Fibroblast of lung (primary cell): ENCODE results near the gene VGLL3. TPM values are rescaled to one million over a fixed set of nuclear protein-coding genes. Genes with fewer than 3 reads are reported as not detected.

ENCODE experiments used
- DNase-seq, 2 donors: peaks; one replicate each; pipeline versions ENCODE4 v3.0.0 to v3.0.0-alpha.2; 2010; ENCODE audit warnings: low read depth in 2 of 2
- H2AFZ ChIP-seq: 2 replicates; pipeline ENCODE4 v1.5.1; 2012; ENCODE audit warnings: low read length, control low read depth, inconsistent platforms
- H3K27ac ChIP-seq: 2 replicates; pipeline ENCODE4 v1.5.1; 2011; ENCODE audit warnings: low read length, control low read depth; ENCODE audit not compliant: insufficient read depth
- H3K27me3 ChIP-seq: 2 replicates; pipeline ENCODE4 v1.5.1; 2011; ENCODE audit warnings: mild to moderate bottlenecking, low read length; ENCODE audit not compliant: control insufficient read depth, insufficient read depth
- H3K36me3 ChIP-seq: 2 replicates; pipeline ENCODE4 v1.5.1; 2011; ENCODE audit warnings: low read length; ENCODE audit not compliant: control insufficient read depth, insufficient read depth
- H3K4me1 ChIP-seq: 2 replicates; pipeline ENCODE4 v1.5.1; 2011; ENCODE audit warnings: low read length; ENCODE audit not compliant: control insufficient read depth, insufficient read depth; ENCODE audit errors: extremely low read depth
- H3K4me2 ChIP-seq: 2 replicates; pipeline ENCODE4 v1.5.1; 2011; ENCODE audit warnings: low read length, control low read depth; ENCODE audit not compliant: insufficient read depth; ENCODE audit errors: extremely low read depth
- H3K4me3 ChIP-seq, 4 experiments: fragments of 200-600 bp in 1 of 4; sonication (generic) in 1 of 4; replicated peaks in 1 of 4; 2 replicates each; pipeline ENCODE4 v1.5.1; 2011 to 2016; ENCODE audit warnings: low read length in 4 of 4, low read depth in 3 of 4, mild to moderate bottlenecking in 3 of 4, control low read depth in 2 of 4, inconsistent platforms in 1 of 4, mixed read lengths in 1 of 4; ENCODE audit not compliant: insufficient read depth in 1 of 4; ENCODE audit errors: control extremely low read depth in 1 of 4
- H3K79me2 ChIP-seq: 2 replicates; pipeline ENCODE4 v1.5.1; 2012; ENCODE audit warnings: mild to moderate bottlenecking, low read length, inconsistent platforms; ENCODE audit not compliant: control insufficient read depth, insufficient read depth
- H3K9ac ChIP-seq: 2 replicates; pipeline ENCODE4 v1.5.1; 2011; ENCODE audit warnings: mild to moderate bottlenecking, low read length, control low read depth; ENCODE audit not compliant: insufficient read depth
- H3K9me3 ChIP-seq: 2 replicates; pipeline ENCODE4 v1.5.1; 2012; ENCODE audit warnings: low read depth, low read length; ENCODE audit not compliant: control insufficient read depth, insufficient read depth
- H4K20me1 ChIP-seq: 2 replicates; pipeline ENCODE4 v1.5.1; 2011; ENCODE audit warnings: low read length; ENCODE audit not compliant: control insufficient read depth, insufficient read depth; ENCODE audit errors: extremely low read depth
- CTCF ChIP-seq, 2 donors: IDR thresholded peaks in 1 of 2; conservative IDR thresholded peaks in 1 of 2; 1 replicate in 1 of 2; 2 replicates in 1 of 2; pipeline ENCODE4 v1.5.1; 2011 to 2012; ENCODE audit warnings: low read length in 2 of 2, control low read depth in 1 of 2, inconsistent platforms in 1 of 2, low read depth in 1 of 2, mild to moderate bottlenecking in 1 of 2
- EZH2 ChIP-seq: IDR thresholded peaks from 2 replicates; pipeline ENCODE4 v1.5.1; 2012; ENCODE audit warnings: low read length, control low read depth, mild to moderate bottlenecking; ENCODE audit errors: missing control alignments
- polyA plus RNA-seq, 2 donors: library from polyadenylated mRNA; depleted of rRNA in 1 of 2; stranded (reverse) in 1 of 2; unstranded in 1 of 2; fragments of >200 nt; gene quantifications; 2 replicates each; pipeline ENCODE4 v1.2.1, GENCODE V29; 2011 to 2012; ENCODE audit warnings: missing spikeins in 1 of 2
- total RNA-seq: library from RNA; depleted of rRNA; stranded (reverse); fragments of >200 nt; gene quantifications from 2 replicates; pipeline ENCODE4 v1.2.1, GENCODE V29; 2014

VGLL3 gene
- total and polyA plus RNA-seq, 2 donors (not counting 1 experiment from before 2014, with no cell fraction given) = 53.7 to 222 TPM

- Histone ChIP-seq H3K27me3 (no peaks in the 10 kb centered on the region), H3K9ac (no peak overlapping the region), H3K4me1 (no peaks in the 10 kb centered on the region), H3K4me2 (no peak overlapping the region), H3K4me3 (no peak overlapping the region), H3K9me3 (no peaks in the 10 kb centered on the region), H3K36me3 (no peaks in the 10 kb centered on the region), H2AFZ (no peak overlapping the region), H4K20me1 (no peaks in the 10 kb centered on the region), H3K27ac (no peak overlapping the region), H3K79me2 (no peaks in the 10 kb centered on the region)
- DNase-seq = peak in 1 of 2 donors; percentile 70
- TF ChIP-seq EZH2 = no peak
- no peak for TF ChIP-seq CTCF (conservative IDR thresholded peaks at IDR 0.05 in 1 of 2, IDR thresholded peaks at IDR 0.05 in 1 of 2; ENCODE audit: low read depth in 1 of 2, low read length in 2 of 2)
Measured at GRCh38 chr3:86929046-86929445, 61.9 kb downstream of the VGLL3 start.

GRCh38 chr3:86923071-86923491 is 67.9 kb downstream of the VGLL3 start:
- peak overlapping the region; percentile 37 for H2AFZ ChIP-seq

GRCh38 chr3:86921971-86922680 is 68.8 kb downstream of the VGLL3 start:
- no peak overlapping the region for H3K4me2 ChIP-seq
- peak; percentile 23 to 34 for DNase-seq
- no peaks in the 10 kb centered on the region for H3K27me3 ChIP-seq
- TF ChIP-seq EZH2 (no peak), CTCF (conservative IDR thresholded peaks at IDR 0.05 in 1 of 2, IDR thresholded peaks at IDR 0.05 in 1 of 2; ENCODE audit: low read depth in 1 of 2, low read length in 2 of 2) (no peak)
- H3K9me3 ChIP-seq = no peaks in the 10 kb centered on the region
- no peaks in the 10 kb centered on the region for H3K79me2 ChIP-seq
- H3K9ac ChIP-seq = no peak overlapping the region
- H4K20me1 ChIP-seq = no peaks in the 10 kb centered on the region
- H3K27ac ChIP-seq = peak overlapping the region; percentile 55
- H3K4me1 ChIP-seq = peaks cover 4% of the 10 kb centered on the region
- H3K4me3 ChIP-seq = no peak overlapping the region
- no peaks in the 10 kb centered on the region for H3K36me3 ChIP-seq
- no peak overlapping the region for H2AFZ ChIP-seq

More at GRCh38 chr3:86923071-86923491, 67.9 kb downstream of the VGLL3 start:
- no peak overlapping the region for H3K4me3 ChIP-seq
- no peaks in the 10 kb centered on the region for H3K27me3 ChIP-seq
- no peak for TF ChIP-seq EZH2
- TF ChIP-seq CTCF (conservative IDR thresholded peaks at IDR 0.05 in 1 of 2, IDR thresholded peaks at IDR 0.05 in 1 of 2; ENCODE audit: low read depth in 1 of 2, low read length in 2 of 2) = no peak
- H3K4me1 ChIP-seq = peaks cover 4% of the 10 kb centered on the region
- H3K27ac ChIP-seq = peak overlapping the region; percentile 55
- peak; percentile 64 to 85 for DNase-seq
- no peak overlapping the region for H3K9ac ChIP-seq
- no peaks in the 10 kb centered on the region for H3K36me3 ChIP-seq
- H3K9me3 ChIP-seq = no peaks in the 10 kb centered on the region
- no peaks in the 10 kb centered on the region for H4K20me1 ChIP-seq
- peak overlapping the region; percentile 63 for H3K4me2 ChIP-seq
- H3K79me2 ChIP-seq = no peaks in the 10 kb centered on the region
